Inflammatory macrophage (primary cell): ENCODE measurements around the gene PFN1.
A peak's percentile ranks its signal among the peaks of the same experiment; 100 is the strongest.

Experiments used
- DNase-seq, 2 donors: peaks; one replicate each; pipeline ENCODE4 v3.0.0-alpha.2; 2020 to 2022
- total RNA-seq, 18 experiments: gene quantifications; one replicate each; lab custom pipeline; 2026; ENCODE audit warnings: mixed read lengths in 6 of 18, inconsistent platforms in 2 of 18; lab: John Stamatoyannopoulos, UW

Gene PFN1
- total RNA-seq = 399 to 874 (median 728) reads per million in 18 experiments

DNA sequence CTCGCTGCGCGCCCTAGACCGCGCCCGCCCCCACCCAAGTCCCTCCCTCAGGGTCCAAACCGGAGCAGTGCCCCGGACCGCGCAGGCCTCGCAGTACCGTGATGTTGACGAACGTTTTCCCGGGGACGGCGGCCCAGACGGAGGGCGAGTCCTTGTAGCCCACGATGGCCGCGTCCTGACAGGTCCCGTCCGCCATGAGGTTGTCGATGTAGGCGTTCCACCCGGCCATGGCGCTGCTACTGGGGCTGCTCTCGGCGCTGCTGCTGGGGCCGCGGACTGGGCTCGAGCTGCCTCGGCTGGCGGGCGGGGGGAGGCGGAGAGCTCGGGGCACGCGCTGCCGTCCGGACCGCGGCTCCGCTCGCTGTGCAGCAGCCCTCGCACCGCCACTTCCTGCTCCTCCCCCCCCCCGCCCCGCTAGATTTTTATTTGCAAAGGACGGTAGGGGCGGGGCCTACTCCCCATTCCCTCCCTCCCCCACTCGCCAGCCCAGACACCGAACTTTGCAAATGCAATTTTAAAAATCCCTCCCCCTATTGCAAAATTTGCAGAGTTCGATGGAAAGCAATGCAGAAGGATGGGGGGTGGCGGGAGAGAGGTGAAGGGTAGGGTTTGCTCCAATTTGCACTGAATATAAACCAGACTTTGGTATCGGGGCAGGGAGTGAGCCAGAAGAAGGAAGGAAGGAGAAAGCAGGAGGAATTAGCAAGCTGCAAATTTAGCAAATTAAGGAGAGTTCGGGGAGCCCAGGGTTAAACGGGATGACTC lies at the start of gene PFN1:
PFN1 (minus strand) TSS at position 365 of the 765 bp plus-strand sequence; CDS start at position 229, 136 bp downstream.
- peak; percentile 95 to 98 for DNase-seq

- DNase-seq = peak; percentile 89 to 92
Measured at GRCh38 chr17:4997302-4998026, 49.1 kb upstream of the PFN1 start, which contains the start of the genes INCA1 and KIF1C. Gene INCA1 (minus strand): TSS chr17:4997522. CDS start chr17:4994437, 3,085 bp downstream. Gene KIF1C (plus strand): TSS chr17:4997950. CDS start chr17:5000247, 2,297 bp downstream.

GRCh38 chr17:4994081-4994595 lies 45.8 kb upstream of the PFN1 start:
- DNase-seq = no peak

DNA sequence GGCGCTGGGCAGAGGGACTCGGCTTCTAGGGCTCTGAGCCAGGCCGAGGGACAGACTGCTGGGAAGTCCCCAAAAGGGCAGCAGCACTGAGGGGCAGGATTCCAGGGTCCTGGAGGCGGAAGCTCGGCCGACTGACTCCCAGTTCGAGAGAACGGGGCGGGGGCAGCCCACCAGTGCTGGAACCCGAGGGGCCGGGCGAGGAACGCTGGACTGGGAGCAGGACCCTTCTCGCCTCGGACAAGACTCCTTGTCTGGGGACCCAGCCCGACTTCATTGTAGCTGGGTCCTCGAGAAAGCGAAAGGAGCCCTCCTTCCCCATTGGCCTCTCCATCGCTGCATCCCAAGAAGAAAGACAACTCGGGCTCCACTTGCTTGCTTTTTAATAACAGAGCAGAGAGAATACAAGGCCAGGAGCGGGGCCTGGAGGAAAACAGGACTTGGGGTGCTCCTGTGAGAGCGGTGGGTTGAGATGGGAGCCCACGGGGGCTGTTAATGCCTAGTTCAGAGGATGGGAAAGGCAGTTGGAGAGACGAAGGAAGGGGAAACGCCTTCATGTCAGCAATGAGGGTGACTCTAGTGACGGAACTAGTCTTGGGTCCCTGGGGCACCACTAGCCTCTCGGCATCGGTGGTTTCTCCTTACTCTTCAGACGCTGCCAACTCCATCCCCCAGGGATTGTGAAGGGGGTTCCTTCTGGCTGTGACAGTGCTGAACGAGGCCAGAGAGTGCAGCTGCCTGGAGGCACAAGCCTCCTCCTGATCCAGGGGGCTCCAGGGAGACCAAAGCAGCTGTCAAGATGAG lies 39.6 kb upstream of the PFN1 start:
- peak in 1 of 2 donors; percentile 44 for DNase-seq

DNA sequence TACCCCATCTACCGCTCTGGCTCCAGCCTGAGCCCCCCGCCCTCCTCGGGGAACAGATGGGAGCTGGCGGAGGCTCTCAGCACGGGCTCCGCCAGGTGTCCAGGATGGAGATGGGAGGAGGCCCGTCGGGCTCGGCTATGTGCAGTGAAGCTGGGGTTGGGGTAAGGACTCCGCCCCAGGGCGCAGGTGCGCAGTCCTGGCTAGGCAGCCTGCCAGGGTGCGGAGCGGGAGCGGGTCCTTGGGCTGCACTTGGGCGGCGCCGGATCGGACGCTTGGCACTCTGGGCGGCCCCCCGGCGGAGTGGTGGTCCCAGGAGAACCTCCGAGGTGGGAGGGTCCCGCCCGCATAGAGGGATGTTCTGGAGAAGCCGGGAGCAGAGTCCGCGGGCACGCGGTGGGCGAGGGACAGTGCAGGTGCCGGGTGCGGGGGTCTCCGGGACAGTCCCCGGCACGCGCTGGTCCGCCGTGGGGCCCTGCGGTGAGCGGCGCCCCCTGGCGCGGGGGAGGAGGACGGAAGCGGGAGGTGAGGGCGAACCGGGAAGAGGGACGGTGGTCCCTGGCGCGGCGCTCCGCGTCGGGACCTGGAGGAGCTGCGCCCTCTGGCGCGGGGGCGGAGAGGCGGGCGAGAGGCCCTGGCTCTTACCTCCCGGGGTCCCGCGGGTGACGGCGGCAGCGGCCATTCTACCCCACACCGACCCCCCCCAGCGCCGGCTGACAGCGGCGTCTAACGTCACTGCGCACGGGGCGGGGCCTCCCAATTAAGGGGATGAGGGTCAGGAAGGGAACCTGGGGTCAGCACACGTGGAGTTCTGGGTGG lies 38.8 kb upstream of the PFN1 start, which contains the start of gene CAMTA2:
CAMTA2 (minus strand) TSS at position 725 of the 816 bp plus-strand sequence. CDS start 1,453 bp downstream, outside the sequence.
- DNase-seq = peak; percentile 79 to 81

DNA sequence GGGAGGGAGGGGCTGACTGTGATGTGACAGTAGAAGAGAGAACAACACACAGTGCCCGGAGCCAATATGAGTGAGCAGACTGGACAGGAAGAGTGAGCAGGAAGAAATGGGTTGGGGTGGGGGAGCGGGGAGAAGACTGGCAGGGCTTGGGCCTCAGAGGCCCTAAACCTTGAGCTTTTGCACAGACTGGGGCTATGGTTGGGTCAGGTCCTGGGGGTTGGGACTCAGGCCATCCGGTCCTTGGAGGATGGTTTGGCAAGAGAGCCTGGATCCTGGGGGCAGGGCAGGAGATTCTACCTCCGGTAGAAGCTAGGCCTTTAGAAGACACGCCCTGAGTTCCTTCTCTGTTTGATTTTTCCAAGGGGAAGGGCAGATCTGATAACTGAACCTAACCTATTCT lies 38.1 kb upstream of the PFN1 start:
- DNase-seq = peak in 1 of 2 donors; percentile 24

GRCh38 chr17:4982305-4982704 lies 34.0 kb upstream of the PFN1 start:
- DNase-seq = peak in 1 of 2 donors; percentile 24

- peak; percentile 38 to 39 for DNase-seq
Measured at GRCh38 chr17:4980644-4981216, 32.4 kb upstream of the PFN1 start.

DNA sequence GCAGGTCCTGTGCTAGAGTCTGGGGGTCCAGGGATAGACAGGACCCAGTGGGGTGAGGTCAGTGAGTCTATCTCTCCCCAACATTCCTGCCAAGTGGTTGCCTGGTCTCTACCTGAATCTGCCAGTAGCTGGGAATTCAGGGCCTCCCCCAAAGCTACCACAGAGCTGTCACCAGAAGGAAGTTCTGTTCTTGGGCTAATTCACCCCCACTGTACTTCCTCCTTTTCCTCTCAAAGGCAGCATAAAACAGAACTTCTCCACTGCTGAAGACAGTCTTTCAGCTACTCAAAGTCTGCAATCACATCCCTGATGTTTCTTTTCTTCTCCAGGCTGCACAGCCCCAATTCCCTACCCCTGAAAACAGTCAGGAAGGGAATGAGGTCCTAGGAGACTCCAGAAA lies 30.4 kb upstream of the PFN1 start:
- DNase-seq = peak; percentile 75 to 76

DNA sequence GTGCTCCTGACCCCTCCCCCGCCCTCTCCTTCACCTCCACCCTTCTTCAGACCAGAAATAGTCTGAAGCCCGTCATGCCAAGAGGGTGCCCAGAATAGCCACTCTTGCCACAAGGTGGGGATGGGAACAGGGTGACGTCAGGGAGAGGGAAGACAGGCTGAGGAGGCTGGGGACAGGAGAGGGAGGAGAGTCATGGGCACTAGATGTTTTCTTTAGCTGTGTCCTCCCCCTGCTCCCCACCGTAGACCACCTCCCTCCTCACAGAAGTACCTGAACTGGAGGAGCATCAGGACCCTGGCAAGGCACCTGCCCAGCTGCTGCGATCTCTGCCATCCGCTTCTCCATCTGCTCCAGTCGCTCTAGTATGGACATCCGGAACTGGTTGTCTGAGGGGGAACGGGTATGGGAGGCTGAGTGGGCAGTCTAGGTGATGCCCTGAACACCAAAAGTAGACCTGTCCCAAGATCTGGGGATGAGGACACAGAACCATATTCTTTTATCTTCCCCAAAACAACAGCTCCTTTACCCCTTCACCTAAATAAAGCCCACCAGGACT lies 25.9 kb upstream of the PFN1 start:
- DNase-seq = no peak

- peak; percentile 47 to 64 for DNase-seq
Measured at GRCh38 chr17:4973256-4974114, 25.2 kb upstream of the PFN1 start.

DNA sequence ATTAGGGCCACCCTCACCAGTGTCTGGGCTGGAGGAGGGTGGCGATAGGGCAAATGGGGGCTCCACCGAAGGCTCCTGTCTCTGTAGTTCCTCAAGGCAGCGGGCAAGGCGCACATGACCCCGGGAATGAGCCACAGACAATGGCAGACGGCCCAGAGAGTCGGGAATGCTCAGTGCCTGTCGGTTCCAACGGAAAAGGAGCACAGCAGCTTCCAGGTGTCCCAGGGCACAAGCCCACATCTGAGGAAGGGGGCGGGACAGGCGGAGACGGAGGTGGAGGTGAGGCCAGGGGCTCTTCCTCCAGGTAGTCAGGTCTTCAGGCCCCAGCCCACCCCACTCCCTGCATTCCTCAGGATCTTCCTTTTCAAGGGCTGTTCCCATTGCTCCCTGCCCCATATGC lies 24.4 kb upstream of the PFN1 start:
- no peak for DNase-seq

GRCh38 chr17:4972322-4972721 lies 24.0 kb upstream of the PFN1 start:
- no peak for DNase-seq

- no peak for DNase-seq
Measured at GRCh38 chr17:4971826-4972225, 23.5 kb upstream of the PFN1 start.

GRCh38 chr17:4970273-4970672 lies 21.9 kb upstream of the PFN1 start:
- no peak for DNase-seq

- no peak for DNase-seq
Measured at GRCh38 chr17:4969551-4970173, 21.3 kb upstream of the PFN1 start.

DNA sequence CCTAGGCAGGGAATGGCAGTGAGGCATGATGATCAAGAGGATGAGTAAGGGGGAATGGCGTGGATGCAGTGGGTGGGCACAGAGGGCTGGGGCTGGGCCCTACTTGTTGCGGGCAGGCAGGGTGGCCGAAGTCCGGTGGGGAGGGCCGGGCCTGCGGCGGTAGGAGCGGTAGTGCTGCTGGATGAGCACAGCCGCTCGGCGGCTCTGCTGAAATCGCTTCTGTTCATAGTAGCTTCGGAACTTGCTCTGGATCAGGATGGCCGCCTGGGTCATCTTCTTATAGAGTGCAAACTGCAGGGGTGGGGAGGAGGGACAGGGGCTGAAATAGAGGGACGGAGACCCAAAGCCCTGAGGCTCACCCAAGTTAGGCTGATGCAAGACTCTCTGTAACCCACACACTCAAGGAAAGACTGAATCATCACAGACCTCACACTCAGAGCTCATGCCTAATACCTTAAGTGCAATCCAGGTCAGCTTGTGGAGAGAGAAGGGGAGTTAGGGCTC lies 20.8 kb upstream of the PFN1 start:
- DNase-seq = peak; percentile 45 to 70

- DNase-seq = peak in 1 of 2 donors; percentile 50
Measured at GRCh38 chr17:4968486-4969046, 20.2 kb upstream of the PFN1 start.
